Transverse colon (tissue), 4 donors: Measurements from ENCODE around the gene MISP3. TPM values are rescaled to one million over a fixed set of nuclear protein-coding genes. Genes with fewer than 3 reads are reported as not detected.
A peak's percentile ranks its signal among the peaks of the same experiment; 100 is the strongest.

Experiments
- DNase-seq: peaks from one replicate; pipeline ENCODE4 v3.0.0-alpha.2; 2019
- H3K27ac ChIP-seq, 4 donors: fragments of 200-600 bp; sonication (generic); 2 replicates each; pipeline ENCODE4 v1.5.1; 2016 to 2018; ENCODE audit warnings: inconsistent platforms in 4 of 4
- H3K27me3 ChIP-seq: fragments of 200-600 bp; sonication (generic); 2 replicates; pipeline ENCODE4 v1.5.1; 2017; ENCODE audit warnings: inconsistent platforms
- H3K36me3 ChIP-seq, 4 donors: fragments of 200-600 bp; sonication (generic); 2 replicates each; pipeline ENCODE4 v1.5.1; 2017 to 2019; ENCODE audit warnings: inconsistent platforms in 4 of 4
- H3K4me1 ChIP-seq, 4 donors: fragments of 200-600 bp; sonication (generic); 2 replicates each; pipeline ENCODE4 v1.5.1; 2017 to 2020; ENCODE audit warnings: inconsistent platforms in 4 of 4
- H3K4me3 ChIP-seq, 4 donors: fragments of 200-600 bp; sonication (generic); 1 replicate in 1 of 4; 2 replicates in 3 of 4; pipeline versions ENCODE4 v1.5.1 to v1.6.1; 2017 to 2019; ENCODE audit warnings: inconsistent platforms in 4 of 4
- H3K9me3 ChIP-seq, 2 donors: fragments of 200-600 bp; sonication (generic); 2 replicates each; pipeline ENCODE4 v1.5.1; 2017 to 2019; ENCODE audit warnings: inconsistent platforms in 2 of 2
- CTCF ChIP-seq, 5 experiments: fragments of 200-600 bp in 3 of 5; fragments of 450-650 bp in 2 of 5; sonication (generic) in 3 of 5; IDR thresholded peaks; 1 replicate in 2 of 5; 2 replicates in 3 of 5; pipeline ENCODE4 v1.5.1; 2016 to 2017; ENCODE audit warnings: antibody characterized with exemption in 5 of 5, inconsistent platforms in 3 of 5, mild to moderate bottlenecking in 2 of 5, moderate library complexity in 1 of 5
- EP300 ChIP-seq: sonication (generic); formaldehyde crosslinking; IDR thresholded peaks from one replicate; pipeline ENCODE4 v1.6.1; 2017; ENCODE audit warnings: antibody characterized with exemption, low read depth
- POLR2A ChIP-seq: fragments of 450-650 bp; IDR thresholded peaks from one replicate; pipeline ENCODE4 v1.6.1; 2016; ENCODE audit warnings: antibody characterized with exemption, mild to moderate bottlenecking, moderate library complexity
- POLR2AphosphoS5 ChIP-seq, 3 donors: sonication (generic); formaldehyde crosslinking; IDR thresholded peaks; one replicate each; pipeline ENCODE4 v1.6.1; 2016; ENCODE audit warnings: antibody characterized with exemption in 3 of 3
- WGBS, 2 donors: methylation state at CpG; one replicate each; pipeline ENCODE4 v1.1.5; 2018; ENCODE audit warnings: low coverage in 1 of 2; 5-methylcytosine and 5-hydroxymethylcytosine counted together
- in situ Hi-C, 4 donors: fragments of 200-750 bp; cut with MboI; loops; one replicate each; pipeline versions ENCODE4 v1.15.0 to v1.15.1; 2017; ENCODE audit warnings: low sequenced_read_pairs in 3 of 4, low pct_ligation_motif_present in 1 of 4, low pct_unique_long_range_greater_than_20kb in 1 of 4
- intact Hi-C: fragments of 100-400 bp; cut with DNase I; formaldehyde crosslinking; loops from one replicate; pipeline ENCODE4 v1.15.1; 2023; ENCODE audit warnings: low total_unique reads
- total RNA-seq, 4 donors: library from RNA; depleted of rRNA; stranded (reverse); fragments of >200 nt; gene quantifications; one replicate each; pipeline ENCODE4 v1.1.0, GENCODE V29; 2016

The MISP3 gene
- total RNA-seq, 4 donors from 2014 or later, result 23.8 to 115 (median 35.8) TPM

- Histone ChIP-seq H3K27ac (peak overlapping the region; percentile 94 to 100 (median 100)), H3K4me1 (peaks cover 11 to 48% (median 33%) of the 10 kb centered on the region in 4 donors), H3K4me3 (peak overlapping the region in 1 of 4 donors; percentile 54), H3K9me3 (no peaks in the 10 kb centered on the region), H3K36me3 (no peaks in the 10 kb centered on the region), H3K27me3 (no peaks in the 10 kb centered on the region)
- 62 to 65% methylated on average over 3 of the region's 3 CpGs for WGBS, 2 donors
- no peak for DNase-seq
- in situ Hi-C loops, result no loop called here
- no peak for TF ChIP-seq EP300
- TF ChIP-seq POLR2AphosphoS5 (IDR thresholded peaks at IDR 0.05), result no peak
- no peak for TF ChIP-seq CTCF (IDR thresholded peaks at IDR 0.05)
- no peak for TF ChIP-seq POLR2A
- intact Hi-C loops, result no loop called here
These were observed 46.6 kb downstream of the MISP3 start for GRCh38 chr19:14119146-14119545.

- Histone ChIP-seq H3K4me1 (peaks cover 8 to 41% (median 31%) of the 10 kb centered on the region in 4 donors), H3K27me3 (no peaks in the 10 kb centered on the region), H3K27ac (peak overlapping the region; percentile 94 to 100 (median 100)), H3K4me3 (no peak overlapping the region), H3K36me3 (no peaks in the 10 kb centered on the region), H3K9me3 (no peaks in the 10 kb centered on the region)
- TF ChIP-seq CTCF (IDR thresholded peaks at IDR 0.05), result no peak
- TF ChIP-seq POLR2A, result no peak
- no peak for TF ChIP-seq EP300
- TF ChIP-seq POLR2AphosphoS5 (IDR thresholded peaks at IDR 0.05), result no peak
- in situ Hi-C loops, result no loop called here
- no peak for DNase-seq
- intact Hi-C loops, result no loop called here
- 90 to 100% methylated on average over 1 to 5 of the region's 7 CpGs for WGBS, 2 donors
These were observed 47.3 kb downstream of the MISP3 start for GRCh38 chr19:14119644-14120496.

- WGBS, 2 donors, result 96% methylated on average over 7 of the region's 7 CpGs; no CpG with 5 or more reads in 1 of the 2 donors
- H3K27me3 ChIP-seq, result no peaks in the 10 kb centered on the region
- DNase-seq, result no peak
- peak overlapping the region in 2 of 4 donors; percentile 94 to 100 for H3K27ac ChIP-seq
- no peaks in the 10 kb centered on the region for H3K9me3 ChIP-seq
- no peak overlapping the region for H3K4me3 ChIP-seq
- intact Hi-C loops (no loop called here), in situ Hi-C loops (no loop called here)
- no peaks in the 10 kb centered on the region for H3K36me3 ChIP-seq
- TF ChIP-seq POLR2A (no peak), EP300 (no peak), POLR2AphosphoS5 (IDR thresholded peaks at IDR 0.05) (no peak), CTCF (IDR thresholded peaks at IDR 0.05) (no peak)
- peaks cover 8 to 36% (median 31%) of the 10 kb centered on the region in 4 donors for H3K4me1 ChIP-seq
These were observed 47.9 kb downstream of the MISP3 start for GRCh38 chr19:14120497-14120780.

GRCh38 chr19:14122924-14123323, 50.3 kb downstream of the MISP3 start:
- 95 to 100% methylated on average over 1 to 6 of the region's 6 CpGs for WGBS, 2 donors
- Histone ChIP-seq H3K27ac (no peak overlapping the region), H3K4me3 (no peak overlapping the region), H3K27me3 (no peaks in the 10 kb centered on the region), H3K36me3 (no peaks in the 10 kb centered on the region), H3K9me3 (no peaks in the 10 kb centered on the region), H3K4me1 (peaks cover 0 to 19% (median 16%) of the 10 kb centered on the region in 4 donors)
- in situ Hi-C loops, result no loop called here
- no peak for DNase-seq
- TF ChIP-seq EP300 (no peak), CTCF (IDR thresholded peaks at IDR 0.05) (no peak), POLR2AphosphoS5 (IDR thresholded peaks at IDR 0.05) (no peak), POLR2A (no peak)
- intact Hi-C loops, result no loop called here

Other genes with a start within 250 kb of the MISP3 start
- not detected for gene NANOS3, start 195.7 kb upstream of the MISP3 start, total RNA-seq
- 100 to 1,000 TPM in 1 of 4 donors, 1 to 10 TPM in 3; 5.2 to 102 (median 6.7) TPM for gene BRME1, start 166.7 kb upstream of the MISP3 start, total RNA-seq
- 100 to 1,000 TPM; 113 to 294 (median 177) TPM for gene CC2D1A, start 166.6 kb upstream of the MISP3 start, total RNA-seq
- 10 to 100 TPM in 1 of 4 donors, 1 to 10 TPM in 3; 3.0 to 15.3 (median 3.2) TPM for gene PODNL1, start 134.4 kb upstream of the MISP3 start, total RNA-seq
- 10 to 100 TPM; 26.2 to 61.7 (median 35.8) TPM for gene DCAF15, start 120.3 kb upstream of the MISP3 start, total RNA-seq
- 1 to 10 TPM; 3.7 to 9.0 (median 8.1) TPM for gene RFX1, start 66.5 kb upstream of the MISP3 start, total RNA-seq
- not detected for gene RLN3, start 44.6 kb upstream of the MISP3 start, total RNA-seq
- gene IL27RA, start 41.0 kb upstream of the MISP3 start, total RNA-seq, result 1 to 10 TPM in 3 of 4 donors, under 1 TPM in 1; 0.37 to 2.1 (median 1.5) TPM
- gene PALM3, start 10.7 kb upstream of the MISP3 start, total RNA-seq, result under 1 TPM in 2 of 4 donors, not detected in 2; 0.14 to 0.32 TPM
- 1 to 10 TPM in 1 of 4 donors, under 1 TPM in 1, not detected in 2; 0.64 to 1.1 TPM for gene C19orf67, start 13.0 kb downstream of the MISP3 start, total RNA-seq
- 10 to 100 TPM in 3 of 4 donors, 1 to 10 TPM in 1; 7.6 to 37.5 (median 36.8) TPM for gene SAMD1, start 18.0 kb downstream of the MISP3 start, total RNA-seq
- gene PRKACA, start 45.0 kb downstream of the MISP3 start, total RNA-seq, result 10 to 100 TPM; 16.7 to 74.8 (median 39.5) TPM
- gene ASF1B, start 63.8 kb downstream of the MISP3 start, total RNA-seq, result 1 to 10 TPM in 3 of 4 donors, not detected in 1; 1.9 to 4.5 (median 4.4) TPM
- gene ADGRL1, start 133.4 kb downstream of the MISP3 start, total RNA-seq, result 10 to 100 TPM; 45.9 to 55.4 (median 48.7) TPM